SKM-1 treated with dmso at 0.1 percent for 144 hours (cell line): ENCODE data around the gene SPSB2.
A peak's percentile ranks its signal among the peaks of the same experiment; 100 is the strongest.
"Not testable (repeated sequence)": the region's sequence is repeated elsewhere in the genome, so short reads cannot be mapped to it uniquely, and the experiment has no call there.

Source experiments
- DNase-seq: peaks from one replicate; lab custom pipeline; 2025; ENCODE audit not compliant: unreplicated experiment; lab: John Stamatoyannopoulos, UW

The SPSB2 gene

DNA sequence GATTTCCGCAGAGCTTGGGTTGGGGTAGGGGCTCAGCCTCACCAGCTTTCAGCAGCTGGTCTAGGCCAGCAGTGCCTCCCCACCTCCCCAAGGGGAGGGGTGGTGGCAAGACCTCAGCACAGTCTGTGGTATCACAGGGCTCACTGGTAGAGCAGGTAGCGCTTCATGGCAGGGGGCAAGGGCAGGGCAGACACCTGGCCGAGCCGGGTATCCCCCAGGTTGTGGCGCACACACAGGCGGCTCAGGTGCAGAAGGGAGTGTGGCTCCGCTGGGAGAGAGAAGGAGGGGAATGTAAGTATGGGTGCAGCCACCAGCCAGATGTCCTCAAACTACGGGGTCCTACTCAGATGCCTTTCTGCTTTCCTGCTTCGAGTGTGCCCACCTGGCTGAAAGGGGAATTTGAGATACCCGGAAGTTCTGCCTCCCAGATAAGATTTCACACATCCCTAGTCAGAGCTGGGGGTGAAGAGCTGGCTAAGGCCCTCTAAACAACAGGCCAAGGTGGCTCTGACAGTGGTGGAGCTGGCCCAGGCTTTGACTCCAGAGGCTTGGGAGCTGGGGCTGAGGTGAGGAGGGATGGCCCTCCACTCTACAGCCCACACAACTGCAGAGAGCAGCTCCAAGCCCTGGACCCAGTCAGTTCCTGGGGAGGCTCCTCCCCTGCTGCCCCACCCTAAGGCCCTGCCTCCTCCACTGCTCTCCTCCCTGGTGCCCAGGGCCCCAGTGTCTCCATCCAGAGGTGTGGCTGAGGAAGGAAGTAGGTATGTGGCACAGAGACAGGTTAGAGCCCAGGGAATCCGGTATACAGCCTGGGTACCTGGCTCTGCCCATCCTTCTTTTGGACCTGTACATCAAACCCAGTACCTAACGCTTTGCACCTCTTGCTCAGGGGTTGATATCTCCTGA lies 1.8 kb downstream of the SPSB2 start:
- no peak for DNase-seq

DNA sequence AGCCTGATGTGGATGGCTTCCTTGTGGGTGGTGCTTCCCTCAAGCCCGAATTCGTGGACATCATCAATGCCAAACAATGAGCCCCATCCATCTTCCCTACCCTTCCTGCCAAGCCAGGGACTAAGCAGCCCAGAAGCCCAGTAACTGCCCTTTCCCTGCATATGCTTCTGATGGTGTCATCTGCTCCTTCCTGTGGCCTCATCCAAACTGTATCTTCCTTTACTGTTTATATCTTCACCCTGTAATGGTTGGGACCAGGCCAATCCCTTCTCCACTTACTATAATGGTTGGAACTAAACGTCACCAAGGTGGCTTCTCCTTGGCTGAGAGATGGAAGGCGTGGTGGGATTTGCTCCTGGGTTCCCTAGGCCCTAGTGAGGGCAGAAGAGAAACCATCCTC lies 2.8 kb downstream of the SPSB2 start:
- not testable (repeated sequence) for DNase-seq

DNA sequence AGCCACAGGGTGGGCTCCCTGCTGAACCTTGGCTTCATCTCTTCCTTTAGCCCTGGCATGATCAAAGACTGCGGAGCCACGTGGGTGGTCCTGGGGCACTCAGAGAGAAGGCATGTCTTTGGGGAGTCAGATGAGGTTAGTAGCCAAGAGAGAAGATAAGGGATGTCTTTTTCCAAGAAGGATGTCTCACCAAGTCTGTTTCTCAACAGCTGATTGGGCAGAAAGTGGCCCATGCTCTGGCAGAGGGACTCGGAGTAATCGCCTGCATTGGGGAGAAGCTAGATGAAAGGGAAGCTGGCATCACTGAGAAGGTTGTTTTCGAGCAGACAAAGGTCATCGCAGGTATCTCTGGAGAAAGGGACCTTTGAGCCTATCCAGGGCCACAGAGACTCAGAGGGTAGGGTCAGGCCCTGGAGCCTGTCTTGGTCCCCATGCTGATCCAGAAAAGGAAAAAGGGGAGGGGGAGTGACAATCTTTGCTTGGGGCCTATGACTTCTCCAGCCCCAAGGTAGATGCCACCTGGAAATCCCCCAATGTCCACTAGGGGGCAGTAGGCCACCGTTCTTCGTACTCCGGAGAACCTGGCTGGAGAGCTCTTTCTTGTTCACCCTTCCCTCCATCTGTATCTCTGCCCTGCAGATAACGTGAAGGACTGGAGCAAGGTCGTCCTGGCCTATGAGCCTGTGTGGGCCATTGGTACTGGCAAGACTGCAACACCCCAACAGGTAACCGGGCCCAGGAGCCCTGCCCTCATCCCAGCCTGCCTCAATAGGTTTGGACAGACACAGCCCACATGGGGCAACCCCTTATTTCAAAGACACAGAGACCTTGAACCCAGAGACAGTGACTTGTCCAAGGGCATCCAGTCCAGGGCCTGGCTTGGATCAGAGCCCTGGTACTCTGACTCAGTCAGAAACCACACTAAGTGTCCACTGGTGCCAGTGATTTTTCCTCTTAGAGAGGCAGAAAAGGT lies 3.8 kb downstream of the SPSB2 start:
- peak; percentile 24 for DNase-seq

DNA sequence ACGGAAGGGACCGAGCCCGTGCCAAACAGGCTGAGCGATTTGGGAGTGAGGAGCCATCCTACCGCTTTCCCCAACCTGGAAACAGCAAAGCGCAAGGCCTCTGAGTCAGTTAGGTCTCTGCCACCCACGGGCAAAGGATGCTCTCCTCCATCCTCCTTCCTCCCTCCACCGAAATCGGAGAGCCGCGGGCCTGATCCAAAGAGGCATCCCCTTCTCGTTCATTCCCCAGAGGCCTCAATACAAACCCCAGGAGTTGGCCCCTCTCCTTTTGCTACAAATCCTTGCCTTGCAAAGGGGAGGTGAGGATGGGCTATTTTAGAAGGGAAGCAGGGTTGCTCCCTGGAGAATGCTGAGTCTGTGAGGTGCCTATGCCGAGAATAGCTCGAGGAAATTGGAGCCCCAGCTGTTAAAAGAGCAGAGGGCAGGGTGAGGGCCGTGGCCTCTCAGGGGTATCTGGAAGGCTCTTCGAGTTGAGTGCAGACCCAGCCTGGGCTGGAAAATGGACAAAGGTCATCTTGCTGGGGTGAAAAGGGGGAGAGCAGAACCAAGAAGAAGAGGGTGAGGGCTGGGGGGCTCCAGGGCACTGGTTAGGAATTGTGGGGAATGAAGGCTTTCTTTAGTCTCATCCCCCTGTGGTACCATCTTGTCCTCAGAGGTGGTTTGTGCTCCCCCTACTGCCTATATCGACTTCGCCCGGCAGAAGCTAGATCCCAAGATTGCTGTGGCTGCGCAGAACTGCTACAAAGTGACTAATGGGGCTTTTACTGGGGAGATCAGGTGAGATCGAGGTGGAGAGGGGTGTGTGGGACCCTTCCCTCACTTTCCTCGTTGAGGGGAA lies 4.7 kb downstream of the SPSB2 start:
- no peak for DNase-seq

DNA sequence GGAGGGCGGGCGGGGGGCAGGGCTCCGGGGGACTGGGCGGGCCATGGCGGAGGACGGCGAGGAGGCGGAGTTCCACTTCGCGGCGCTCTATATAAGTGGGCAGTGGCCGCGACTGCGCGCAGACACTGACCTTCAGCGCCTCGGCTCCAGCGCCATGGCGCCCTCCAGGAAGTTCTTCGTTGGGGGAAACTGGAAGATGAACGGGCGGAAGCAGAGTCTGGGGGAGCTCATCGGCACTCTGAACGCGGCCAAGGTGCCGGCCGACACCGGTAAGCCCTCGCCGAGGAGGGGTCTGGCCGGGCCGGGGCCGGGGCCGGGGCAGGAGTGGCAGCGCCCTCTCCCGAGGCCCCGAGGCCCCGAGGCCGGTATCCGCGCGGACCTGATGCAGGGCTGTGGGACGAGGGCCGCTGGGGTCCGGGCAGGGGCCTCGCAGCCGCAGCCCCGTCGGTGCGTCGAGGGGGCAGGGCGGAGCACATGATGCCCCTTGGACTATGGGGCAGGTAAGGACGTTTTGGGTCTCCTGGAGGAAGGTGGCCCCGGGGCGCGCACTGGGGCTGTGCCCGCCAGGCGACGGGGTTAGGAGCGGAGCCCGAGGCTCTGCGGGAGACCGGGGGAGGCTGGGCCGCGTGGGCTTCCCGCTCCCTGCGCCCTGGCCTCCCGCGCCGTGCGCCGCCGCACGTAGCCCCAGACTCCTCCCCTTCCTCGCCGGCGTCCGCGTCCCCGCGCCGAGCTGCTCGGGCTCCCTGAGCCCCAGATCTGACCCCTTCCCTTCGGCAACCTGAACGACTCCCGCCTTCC lies 5.5 kb downstream of the SPSB2 start, which contains the start of gene TPI1:
TSS of gene TPI1 (plus strand) at position 119 of the 798 bp plus-strand sequence. CDS start at position 155, 36 bp downstream.
- peak; percentile 27 for DNase-seq

DNA sequence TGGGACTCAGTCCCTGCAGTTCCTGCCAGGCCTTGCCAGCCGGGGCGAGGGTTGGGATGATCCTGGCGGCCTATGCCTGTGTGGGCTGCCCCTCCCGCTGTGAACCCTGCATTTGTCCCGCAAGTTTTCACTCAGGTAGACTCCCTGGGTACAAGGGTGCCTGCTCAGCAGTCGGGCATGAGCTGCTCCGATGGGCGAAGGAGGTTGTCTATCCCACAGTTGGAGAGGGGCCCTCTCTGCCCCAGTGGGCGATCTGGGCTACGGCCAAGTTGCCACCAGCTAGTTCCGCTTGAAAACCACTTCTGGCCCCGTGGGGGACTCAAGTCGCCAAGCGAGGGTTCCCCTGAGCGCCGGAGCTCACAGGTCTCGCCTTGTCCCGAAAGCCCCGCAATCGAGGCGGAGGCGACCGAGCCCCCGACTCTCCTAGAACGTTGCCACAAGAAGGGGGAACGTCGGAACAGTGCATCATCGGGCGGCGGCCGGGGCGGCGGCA lies 6.1 kb downstream of the SPSB2 start:
- DNase-seq, result no peak

DNA sequence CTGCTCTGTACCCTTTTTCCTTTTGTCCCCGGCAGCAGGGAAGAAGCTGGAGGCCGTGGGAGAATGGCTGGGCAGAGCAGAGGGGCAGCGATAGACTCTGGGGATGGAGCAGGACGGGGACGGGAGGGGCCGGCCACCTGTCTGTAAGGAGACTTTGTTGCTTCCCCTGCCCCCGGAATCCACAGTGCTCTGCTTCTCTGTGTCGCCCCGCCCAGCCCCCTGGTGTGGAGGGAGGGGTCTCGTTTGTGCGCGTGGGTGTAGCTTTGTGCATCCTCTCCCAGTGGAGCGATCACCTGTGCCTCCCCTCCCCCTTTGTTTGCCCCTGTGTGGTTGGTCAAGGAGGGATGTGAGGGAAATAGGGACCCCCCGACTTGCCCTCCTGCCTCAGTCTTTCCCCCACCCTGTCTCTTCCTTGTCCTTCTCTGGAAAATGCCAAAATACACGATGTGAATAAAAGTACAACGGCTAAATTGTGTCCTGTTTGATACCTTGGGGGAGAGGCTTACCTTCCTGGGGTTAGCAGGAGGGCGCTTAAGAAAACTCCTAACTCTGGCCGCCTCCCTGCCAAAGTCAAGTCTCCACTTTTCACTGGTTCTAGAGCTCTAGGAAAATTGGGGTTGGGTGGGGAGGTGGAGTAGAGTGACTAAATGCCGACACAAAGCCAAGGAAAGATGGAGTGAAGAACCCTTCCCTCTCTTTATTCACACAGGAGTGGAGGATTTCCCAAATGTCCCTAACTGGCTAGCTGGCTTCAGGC lies 6.8 kb downstream of the SPSB2 start:
- no peak for DNase-seq

DNA sequence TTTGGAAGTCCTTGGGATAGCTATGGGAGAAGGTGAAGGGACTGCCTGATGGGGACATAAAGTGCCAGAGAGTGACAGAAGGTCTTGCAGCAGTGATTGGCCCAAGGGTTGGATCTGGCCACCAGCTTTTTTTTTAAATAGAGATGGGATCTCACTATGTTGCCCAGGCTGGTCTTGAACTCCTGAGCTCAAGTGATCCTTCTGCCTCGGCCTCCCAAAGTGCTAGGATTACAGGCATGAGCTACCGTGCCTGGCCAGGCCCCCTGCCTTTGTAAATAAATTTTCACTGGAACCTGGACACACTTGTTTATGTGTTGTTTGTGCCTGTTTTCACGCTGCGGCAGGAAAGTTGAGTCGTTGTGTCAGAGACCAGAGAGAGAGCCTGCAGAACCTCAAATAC lies 7.8 kb downstream of the SPSB2 start:
- DNase-seq, result not testable (repeated sequence)

DNA sequence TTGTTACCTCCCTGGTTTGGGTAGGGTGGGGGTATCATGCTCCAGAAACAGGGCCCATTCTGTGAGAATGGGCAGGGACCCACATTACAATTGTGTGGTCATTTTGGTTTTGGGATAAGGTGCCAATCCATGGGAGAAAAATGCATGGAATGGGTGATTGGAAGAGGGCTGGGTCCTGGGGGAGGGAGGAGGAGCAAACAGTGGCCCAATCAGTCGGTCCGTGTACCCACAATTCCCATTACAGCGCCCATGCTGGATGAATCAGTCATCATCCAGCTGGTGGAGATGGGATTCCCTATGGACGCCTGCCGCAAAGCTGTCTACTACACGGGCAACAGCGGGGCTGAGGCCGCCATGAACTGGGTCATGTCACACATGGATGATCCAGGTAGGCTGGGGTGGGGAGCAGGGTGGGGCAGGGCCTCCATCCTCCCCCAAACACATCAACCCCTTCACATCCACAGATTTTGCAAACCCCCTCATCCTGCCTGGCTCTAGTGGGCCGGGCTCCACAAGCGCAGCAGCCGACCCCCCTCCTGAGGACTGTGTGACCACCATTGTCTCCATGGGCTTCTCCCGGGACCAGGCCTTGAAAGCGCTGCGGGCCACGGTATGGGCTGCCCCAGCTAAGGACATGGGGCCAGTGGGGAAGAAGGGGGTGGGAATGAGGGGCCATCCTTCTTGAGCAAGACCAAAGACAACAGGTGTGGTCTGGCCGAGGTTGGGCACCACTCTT lies 9.3 kb downstream of the SPSB2 start:
- DNase-seq, result no peak

DNA sequence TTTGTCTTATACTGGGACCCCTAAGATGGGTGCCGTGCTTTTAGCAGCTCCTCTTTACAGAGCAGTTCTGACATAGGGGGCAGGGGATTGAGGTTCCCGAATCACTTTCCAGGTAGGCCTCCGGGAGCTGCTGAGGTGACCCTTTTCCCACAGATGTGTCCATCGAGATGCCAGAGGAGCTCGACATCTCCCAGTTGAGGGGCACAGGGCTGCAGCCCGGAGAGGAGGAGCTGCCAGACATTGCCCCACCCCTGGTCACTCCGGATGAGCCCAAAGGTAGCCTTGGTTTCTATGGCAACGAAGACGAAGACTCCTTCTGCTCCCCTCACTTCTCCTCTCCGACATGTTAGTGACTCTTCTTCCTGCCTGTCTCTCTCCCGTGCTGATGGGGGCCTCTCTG lies 10.1 kb downstream of the SPSB2 start:
- DNase-seq, result no peak

DNA sequence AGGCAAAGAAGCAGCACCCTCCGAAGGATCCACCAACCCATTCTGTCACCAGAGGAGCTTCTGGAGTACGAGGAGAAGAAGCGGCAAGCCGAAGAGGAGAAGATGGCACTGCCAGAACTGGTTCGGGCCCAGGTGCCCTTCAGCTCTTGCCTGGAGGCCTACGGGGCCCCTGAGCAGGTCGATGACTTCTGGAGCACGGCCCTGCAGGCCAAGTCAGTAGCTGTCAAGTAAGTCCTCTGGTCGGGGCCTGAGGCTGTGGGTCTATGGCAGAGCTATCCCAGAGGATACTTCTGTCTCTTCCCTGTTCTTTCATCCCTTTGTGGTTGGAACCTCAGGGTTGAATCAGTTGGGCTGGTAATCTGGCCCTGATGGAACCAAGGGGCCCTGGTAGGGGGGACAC lies 11.7 kb downstream of the SPSB2 start:
- DNase-seq, result no peak

DNA sequence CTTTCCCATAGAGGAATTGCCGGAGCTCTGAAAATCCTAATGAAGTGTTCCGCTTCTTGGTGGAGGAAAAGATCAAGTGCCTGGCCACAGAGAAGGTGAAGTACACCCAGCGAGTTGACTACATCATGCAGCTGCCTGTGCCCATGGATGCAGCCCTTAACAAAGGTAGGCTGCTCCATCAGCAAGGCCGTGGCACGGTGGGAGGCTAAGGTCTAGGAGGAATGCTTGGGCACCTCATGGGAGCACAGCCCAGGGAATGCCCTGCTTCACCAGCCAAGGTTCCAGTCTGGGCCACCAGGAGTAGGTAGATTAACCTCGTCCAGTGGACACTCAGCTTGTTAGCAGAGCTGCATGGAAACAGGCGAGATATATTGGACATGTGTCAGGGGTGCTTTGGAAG lies 12.2 kb downstream of the SPSB2 start:
- no peak for DNase-seq

DNA sequence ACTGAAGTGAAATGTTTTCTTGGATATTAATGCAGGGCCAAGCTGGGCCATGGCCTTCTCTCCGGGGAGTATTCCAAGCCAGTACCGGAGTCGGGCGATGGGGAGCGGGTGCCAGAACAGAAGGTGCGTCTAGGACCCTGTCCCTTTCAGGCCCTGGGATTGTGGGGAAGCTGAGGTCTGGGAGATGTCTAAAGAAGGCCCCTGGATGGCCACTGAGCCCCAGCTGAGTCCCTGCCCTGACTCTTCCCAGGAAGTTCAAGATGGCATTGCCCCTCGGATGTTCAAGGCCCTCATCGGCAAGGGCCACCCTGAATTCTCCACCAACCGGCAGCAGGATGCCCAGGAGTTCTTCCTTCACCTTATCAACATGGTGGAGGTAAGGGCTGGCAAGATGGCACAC lies 13.0 kb downstream of the SPSB2 start:
- no peak for DNase-seq

DNA sequence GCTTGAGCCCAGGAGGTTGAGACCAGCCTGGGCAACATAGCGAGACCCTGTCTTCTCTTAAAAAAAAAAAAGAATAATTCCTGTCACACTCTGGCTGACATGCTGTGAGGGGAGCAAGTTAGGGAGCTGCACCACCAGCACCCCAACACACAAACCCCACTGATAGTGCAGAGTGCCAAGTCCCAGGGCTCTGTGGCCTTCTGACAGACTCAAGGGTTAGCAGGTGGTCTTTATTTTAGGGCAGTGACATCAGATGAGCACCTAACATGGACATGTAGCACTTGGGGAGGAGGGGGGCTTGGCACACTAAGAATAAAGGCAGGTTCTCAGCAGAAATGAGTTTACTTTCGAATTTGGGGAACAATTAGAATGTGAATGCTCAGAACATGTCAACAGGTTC lies 14.3 kb downstream of the SPSB2 start:
- DNase-seq, result no peak

DNA sequence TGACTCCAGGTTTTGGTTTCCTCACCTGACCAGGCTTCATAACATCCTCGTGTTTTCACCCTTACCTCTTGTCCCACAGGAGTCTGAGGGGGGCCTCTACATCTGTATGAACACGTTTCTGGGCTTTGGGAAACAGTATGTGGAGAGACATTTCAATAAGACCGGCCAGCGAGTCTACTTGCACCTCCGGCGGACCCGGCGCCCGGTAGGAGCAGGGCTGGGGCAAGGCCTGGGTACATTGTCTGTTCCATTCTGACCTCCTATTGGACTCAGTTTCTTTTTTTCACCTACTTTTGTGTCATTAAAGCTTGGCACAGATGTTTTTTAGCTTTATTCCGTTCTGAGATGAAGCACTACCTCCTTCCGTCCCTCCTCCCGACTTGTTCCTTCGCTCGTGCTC lies 17.8 kb downstream of the SPSB2 start:
- DNase-seq, result no peak

DNA sequence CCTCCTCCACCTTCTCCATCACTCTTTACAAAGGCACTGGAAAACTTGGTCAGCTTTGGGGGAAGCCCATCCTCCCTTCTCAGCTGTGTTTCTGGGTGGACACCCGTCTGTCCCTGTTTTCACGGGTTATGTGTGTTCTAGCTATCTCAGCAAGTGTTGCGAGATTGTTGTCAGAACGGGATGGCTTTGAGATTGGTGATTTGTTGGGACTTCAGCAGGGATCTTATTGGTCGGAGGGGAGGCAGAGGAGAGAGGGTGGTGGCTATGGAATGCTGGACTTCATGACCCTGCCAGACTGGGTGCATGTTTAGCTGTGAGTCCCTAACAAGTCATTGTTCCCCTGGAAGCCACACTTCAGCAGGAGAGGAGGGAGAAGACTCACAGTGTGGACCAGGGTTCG lies 19.1 kb downstream of the SPSB2 start:
- no peak for DNase-seq

DNA sequence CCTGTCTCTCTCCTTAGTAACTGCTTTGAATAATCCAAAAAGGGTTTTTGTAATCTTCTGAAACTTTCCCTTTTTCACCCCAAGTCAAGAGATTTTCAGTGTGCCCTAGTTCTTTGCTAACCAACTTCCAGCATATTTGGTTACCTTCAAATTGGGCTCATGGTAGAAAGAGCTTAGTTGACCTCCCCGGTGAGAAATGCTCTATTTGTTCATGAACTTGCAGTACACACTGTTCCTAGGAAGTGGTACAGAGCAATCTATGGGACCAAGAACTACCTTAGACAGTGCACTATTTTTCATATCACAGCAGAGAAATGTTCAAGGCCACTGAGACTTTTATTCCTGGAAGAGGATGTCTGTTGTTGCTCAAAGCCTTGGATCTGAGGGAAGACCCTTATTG lies 19.5 kb downstream of the SPSB2 start:
- no peak for DNase-seq

DNA sequence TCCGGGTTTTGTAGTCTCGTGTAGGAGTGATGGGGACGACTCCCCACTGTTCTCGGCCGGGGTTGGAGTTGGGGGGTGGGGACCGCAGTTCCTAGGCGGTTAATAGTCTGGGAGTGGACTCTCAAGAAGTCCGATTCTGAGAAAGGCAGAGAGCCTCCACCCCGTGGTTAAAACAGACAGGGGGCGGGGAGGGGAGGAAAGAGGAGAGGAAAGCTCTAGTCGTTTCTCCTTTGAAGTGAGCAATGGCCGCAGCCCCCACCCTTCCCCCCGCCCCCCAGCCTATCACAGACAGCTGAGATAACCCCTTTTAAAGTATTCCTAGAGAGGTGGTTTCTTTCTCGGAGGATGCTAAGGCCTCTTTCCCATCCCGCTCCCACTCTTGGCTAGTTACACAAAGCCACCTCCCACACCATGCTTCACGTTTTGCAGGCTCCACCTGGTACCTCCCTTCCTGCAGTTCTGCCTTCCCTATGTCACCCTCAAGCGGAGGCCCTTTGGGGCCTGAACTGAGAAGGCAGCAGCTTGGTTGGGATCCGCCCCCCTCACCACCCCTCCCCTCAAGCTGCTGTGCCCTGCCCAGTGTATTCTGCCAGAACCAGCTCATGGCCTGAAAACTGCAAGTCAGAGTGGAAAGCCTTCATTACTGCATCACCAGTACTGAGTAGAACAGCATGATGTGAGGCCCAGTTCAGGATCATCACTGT lies 20.3 kb downstream of the SPSB2 start:
- DNase-seq, result no peak
